Transverse colon (tissue), 3 donors: ENCODE measurements around the gene AKAP7.

Source experiments
- CTCF ChIP-seq, 5 experiments: fragments of 200-600 bp in 3 of 5; fragments of 450-650 bp in 2 of 5; sonication (generic) in 3 of 5; IDR thresholded peaks; 1 replicate in 2 of 5; 2 replicates in 3 of 5; pipeline ENCODE4 v1.5.1; 2016 to 2017; ENCODE audit warnings: antibody characterized with exemption in 5 of 5, inconsistent platforms in 3 of 5, mild to moderate bottlenecking in 2 of 5, moderate library complexity in 1 of 5
- EP300 ChIP-seq: sonication (generic); formaldehyde crosslinking; IDR thresholded peaks from one replicate; pipeline ENCODE4 v1.6.1; 2017; ENCODE audit warnings: antibody characterized with exemption, low read depth
- POLR2A ChIP-seq: fragments of 450-650 bp; IDR thresholded peaks from one replicate; pipeline ENCODE4 v1.6.1; 2016; ENCODE audit warnings: antibody characterized with exemption, mild to moderate bottlenecking, moderate library complexity

GRCh38 chr6:131281471-131282270 is 146.4 kb downstream of the AKAP7 start:
- TF ChIP-seq EP300 = no peak
- peak; percentile 10 for TF ChIP-seq POLR2A
- TF ChIP-seq CTCF (IDR thresholded peaks at IDR 0.05) = no peak
